Neural progenitor cell (in vitro differentiated cells): ENCODE measurements around the gene ITM2B. TPM values are rescaled to one million over a fixed set of nuclear protein-coding genes. Genes with fewer than 3 reads are reported as not detected.
"Not testable (repeated sequence)": the region's sequence is repeated elsewhere in the genome, so short reads cannot be mapped to it uniquely, and the experiment has no call there.

Experiments used
- DNase-seq: peaks from one replicate; pipeline ENCODE4 v3.0.0-alpha.2; 2016; ENCODE audit warnings: low spot score
- H2AFZ ChIP-seq: fragments of 200-600 bp; sonication (generic); replicated peaks from 2 replicates; pipeline ENCODE4 v1.6.1; 2016; ENCODE audit warnings: antibody characterized with exemption
- H3F3A ChIP-seq: fragments of 200-600 bp; sonication (generic); 2 replicates; pipeline ENCODE4 v1.6.1; 2016; ENCODE audit warnings: antibody characterized with exemption, low read depth
- H3K27ac ChIP-seq: fragments of 200-600 bp; sonication (generic); 2 replicates; pipeline ENCODE4 v1.5.1; 2016; ENCODE audit warnings: mild to moderate bottlenecking
- H3K27me3 ChIP-seq: fragments of 200-600 bp; sonication (generic); 2 replicates; pipeline ENCODE4 v1.6.1; 2016; ENCODE audit warnings: mild to moderate bottlenecking, moderate library complexity
- H3K36me3 ChIP-seq: fragments of 200-600 bp; sonication (generic); 2 replicates; pipeline ENCODE4 v1.5.1; 2016
- H3K4me1 ChIP-seq: fragments of 200-600 bp; sonication (generic); 2 replicates; pipeline ENCODE4 v1.6.1; 2016; ENCODE audit warnings: mixed run types
- H3K4me2 ChIP-seq: fragments of 200-600 bp; sonication (generic); 2 replicates; pipeline ENCODE4 v1.6.1; 2016
- H3K4me3 ChIP-seq: fragments of 200-600 bp; sonication (generic); 2 replicates; pipeline ENCODE4 v1.5.1; 2016
- H3K79me2 ChIP-seq: fragments of 200-600 bp; sonication (generic); 2 replicates; pipeline ENCODE4 v1.6.1; 2016; ENCODE audit warnings: low read depth
- H3K9ac ChIP-seq: fragments of 200-600 bp; sonication (generic); 2 replicates; pipeline ENCODE4 v1.6.1; 2016
- H3K9me3 ChIP-seq: fragments of 200-600 bp; sonication (generic); 2 replicates; pipeline ENCODE4 v1.5.1; 2016; ENCODE audit warnings: low read depth
- H4K20me1 ChIP-seq: fragments of 200-600 bp; sonication (generic); 2 replicates; pipeline ENCODE4 v1.6.1; 2016; ENCODE audit warnings: low read depth
- H3K27ac Mint-ChIP-seq: 3 replicates; pipeline ENCODE4 v1.8.0; 2021; ENCODE audit warnings: mixed read lengths
- H3K27me3 Mint-ChIP-seq: 2 replicates; pipeline ENCODE4 v1.8.0; 2022; ENCODE audit warnings: low read depth, mild to moderate bottlenecking, inconsistent platforms, moderate library complexity, mixed read lengths; ENCODE audit not compliant: insufficient read depth
- H3K36me3 Mint-ChIP-seq: 3 replicates; pipeline ENCODE4 v1.8.0; 2021; ENCODE audit warnings: mixed read lengths
- H3K4me1 Mint-ChIP-seq: 3 replicates; pipeline ENCODE4 v1.8.0; 2021; ENCODE audit warnings: mixed read lengths
- H3K4me3 Mint-ChIP-seq: 3 replicates; pipeline ENCODE4 v1.8.0; 2021; ENCODE audit warnings: mild to moderate bottlenecking, moderate library complexity, mixed read lengths
- H3K9me3 Mint-ChIP-seq: 3 replicates; pipeline ENCODE4 v1.8.0; 2020; ENCODE audit warnings: mixed read lengths
- EZH2 ChIP-seq: fragments of 200-600 bp; sonication (generic); IDR thresholded peaks from 2 replicates; pipeline ENCODE4 v1.6.1; 2017; ENCODE audit warnings: antibody characterized with exemption, mild to moderate bottlenecking, moderate library complexity
- EZH2phosphoT487 ChIP-seq: fragments of 200-600 bp; sonication (generic); IDR thresholded peaks from 2 replicates; pipeline ENCODE4 v1.6.1; 2017; ENCODE audit warnings: antibody characterized with exemption
- total RNA-seq: library from RNA; depleted of rRNA; stranded (reverse); fragments of >200 nt; gene quantifications from 2 replicates; pipeline ENCODE4 v1.2.3, GENCODE V29; 2015; ENCODE audit warnings: low replicate concordance
- TF ChIP-seq, protein P1 (sequence below): fragments of 200-600 bp; sonication (generic); IDR thresholded peaks from 2 replicates; pipeline ENCODE4 v1.5.1; 2017; ENCODE audit warnings: antibody characterized with exemption, mild to moderate bottlenecking

ITM2B gene
- total RNA-seq, 1 donor from 2014 or later = 172 TPM

DNA sequence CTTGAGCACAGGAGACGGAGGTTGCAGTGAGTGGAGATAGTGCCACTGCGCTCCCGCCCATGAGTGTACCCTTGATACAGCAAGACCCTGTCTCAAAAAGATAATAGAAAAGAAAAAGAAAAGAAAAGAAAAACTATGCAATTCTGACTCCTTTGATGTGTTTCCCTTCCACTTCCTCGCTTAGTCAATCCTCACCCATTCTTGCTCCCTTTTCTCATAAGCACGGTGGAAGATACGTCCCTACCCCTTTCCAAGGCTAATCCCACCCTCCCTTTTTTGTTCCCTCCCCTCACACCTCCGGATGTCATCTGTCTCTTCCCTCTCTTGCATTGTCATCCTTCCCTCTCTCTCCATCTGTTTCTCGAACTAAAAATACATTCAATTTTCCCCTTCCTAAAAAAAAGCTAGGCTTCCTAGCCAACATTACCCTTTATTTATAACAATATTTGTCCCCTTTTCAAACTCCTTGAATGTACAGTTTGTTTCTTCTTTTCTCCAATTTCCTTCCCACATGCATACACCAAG is 40.5 kb upstream of the ITM2B start:
- H3K27ac Mint-ChIP-seq = no peak overlapping the region
- H3K4me2 ChIP-seq = no peak overlapping the region
- H2AFZ ChIP-seq = no peak overlapping the region
- H3F3A ChIP-seq = no peaks in the 10 kb centered on the region
- H3K27me3 Mint-ChIP-seq = peaks cover 2% of the 10 kb centered on the region
- H3K27ac ChIP-seq = no peak overlapping the region
- TF ChIP-seq EZH2phosphoT487 (no peak), EZH2 (no peak)
- TF ChIP-seq, protein P1, sequence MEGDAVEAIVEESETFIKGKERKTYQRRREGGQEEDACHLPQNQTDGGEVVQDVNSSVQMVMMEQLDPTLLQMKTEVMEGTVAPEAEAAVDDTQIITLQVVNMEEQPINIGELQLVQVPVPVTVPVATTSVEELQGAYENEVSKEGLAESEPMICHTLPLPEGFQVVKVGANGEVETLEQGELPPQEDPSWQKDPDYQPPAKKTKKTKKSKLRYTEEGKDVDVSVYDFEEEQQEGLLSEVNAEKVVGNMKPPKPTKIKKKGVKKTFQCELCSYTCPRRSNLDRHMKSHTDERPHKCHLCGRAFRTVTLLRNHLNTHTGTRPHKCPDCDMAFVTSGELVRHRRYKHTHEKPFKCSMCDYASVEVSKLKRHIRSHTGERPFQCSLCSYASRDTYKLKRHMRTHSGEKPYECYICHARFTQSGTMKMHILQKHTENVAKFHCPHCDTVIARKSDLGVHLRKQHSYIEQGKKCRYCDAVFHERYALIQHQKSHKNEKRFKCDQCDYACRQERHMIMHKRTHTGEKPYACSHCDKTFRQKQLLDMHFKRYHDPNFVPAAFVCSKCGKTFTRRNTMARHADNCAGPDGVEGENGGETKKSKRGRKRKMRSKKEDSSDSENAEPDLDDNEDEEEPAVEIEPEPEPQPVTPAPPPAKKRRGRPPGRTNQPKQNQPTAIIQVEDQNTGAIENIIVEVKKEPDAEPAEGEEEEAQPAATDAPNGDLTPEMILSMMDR = no peak
- no peaks in the 10 kb centered on the region for H3K27me3 ChIP-seq
- H3K36me3 ChIP-seq = no peaks in the 10 kb centered on the region
- H3K4me1 ChIP-seq = no peaks in the 10 kb centered on the region
- no peak overlapping the region for H3K9ac ChIP-seq
- H4K20me1 ChIP-seq = no peaks in the 10 kb centered on the region
- H3K4me3 ChIP-seq = no peak overlapping the region
- no peaks in the 10 kb centered on the region for H3K79me2 ChIP-seq
- no peaks in the 10 kb centered on the region for H3K9me3 ChIP-seq
- no peak overlapping the region for H3K4me3 Mint-ChIP-seq
- no peaks in the 10 kb centered on the region for H3K36me3 Mint-ChIP-seq
- DNase-seq = no peak
- H3K9me3 Mint-ChIP-seq = no peaks in the 10 kb centered on the region
- no peaks in the 10 kb centered on the region for H3K4me1 Mint-ChIP-seq

DNA sequence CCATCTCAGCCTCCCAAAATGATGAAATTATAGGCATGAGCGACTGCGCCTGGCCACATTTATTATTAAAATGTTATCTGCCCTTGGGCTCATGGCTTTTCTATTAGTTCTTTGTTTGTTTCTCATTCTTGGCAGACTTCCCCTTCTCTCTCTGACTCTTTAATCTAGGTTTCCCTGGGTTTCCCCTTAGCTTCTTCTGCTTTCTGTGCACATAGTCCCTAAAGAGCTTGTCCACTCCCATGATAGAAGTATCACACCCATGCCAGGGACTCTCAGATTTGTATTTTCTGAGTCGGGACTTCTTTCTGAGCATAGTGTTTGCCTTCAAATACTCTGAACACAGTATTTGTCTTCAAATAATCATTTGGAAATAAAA is 38.6 kb upstream of the ITM2B start:
- H3K9me3 ChIP-seq = no peaks in the 10 kb centered on the region
- no peaks in the 10 kb centered on the region for H3K36me3 ChIP-seq
- no peak for DNase-seq
- Mint-ChIP-seq H3K27ac (no peak overlapping the region), H3K9me3 (no peaks in the 10 kb centered on the region), H3K4me1 (no peaks in the 10 kb centered on the region), H3K4me3 (no peak overlapping the region), H3K27me3 (peaks cover 2% of the 10 kb centered on the region), H3K36me3 (no peaks in the 10 kb centered on the region)
- no peak for TF ChIP-seq EZH2phosphoT487
- no peak for TF ChIP-seq EZH2
- TF ChIP-seq, protein P1 = no peak
- H2AFZ ChIP-seq = no peak overlapping the region
- no peaks in the 10 kb centered on the region for H3F3A ChIP-seq
- no peak overlapping the region for H3K9ac ChIP-seq
- no peak overlapping the region for H3K27ac ChIP-seq
- H4K20me1 ChIP-seq = no peaks in the 10 kb centered on the region
- no peaks in the 10 kb centered on the region for H3K4me1 ChIP-seq
- no peak overlapping the region for H3K4me3 ChIP-seq
- no peaks in the 10 kb centered on the region for H3K79me2 ChIP-seq
- H3K4me2 ChIP-seq = no peak overlapping the region
- H3K27me3 ChIP-seq = no peaks in the 10 kb centered on the region

DNA sequence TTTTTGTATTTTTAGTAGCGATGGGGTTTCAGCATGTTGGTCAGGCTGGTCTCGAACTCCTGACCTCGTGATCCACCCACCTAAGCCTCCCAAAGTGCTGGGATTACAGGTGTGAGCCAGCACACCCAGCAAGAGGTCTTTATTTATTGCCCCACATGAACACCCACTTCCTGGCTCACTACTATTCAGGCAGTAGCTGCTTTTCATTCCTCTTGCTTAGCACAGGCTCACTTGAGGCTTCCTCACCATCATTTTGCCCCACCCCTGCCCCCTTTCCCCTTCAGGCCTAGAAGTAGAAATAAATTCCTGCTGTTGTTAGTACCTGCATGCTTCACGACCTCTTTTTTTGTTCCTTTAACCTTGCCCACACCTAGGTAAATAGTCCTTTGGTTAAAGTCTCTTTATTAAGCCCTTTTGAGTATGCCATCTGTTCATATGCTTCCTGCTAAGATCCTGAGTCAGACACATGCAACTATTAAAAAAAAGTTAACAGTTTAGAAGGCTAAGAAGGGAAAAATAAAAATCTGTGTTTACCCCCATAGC is 33.5 kb upstream of the ITM2B start:
- no peak for DNase-seq
- Histone ChIP-seq H3K4me2 (no peak overlapping the region), H3F3A (no peaks in the 10 kb centered on the region), H3K4me1 (no peaks in the 10 kb centered on the region), H3K36me3 (no peaks in the 10 kb centered on the region), H3K79me2 (no peaks in the 10 kb centered on the region), H3K4me3 (no peak overlapping the region), H4K20me1 (no peaks in the 10 kb centered on the region), H3K9me3 (no peaks in the 10 kb centered on the region), H3K9ac (no peak overlapping the region), H2AFZ (no peak overlapping the region), H3K27ac (no peak overlapping the region), H3K27me3 (no peaks in the 10 kb centered on the region)
- Mint-ChIP-seq H3K4me1 (no peaks in the 10 kb centered on the region), H3K4me3 (no peak overlapping the region), H3K9me3 (peaks cover 6% of the 10 kb centered on the region), H3K27me3 (no peaks in the 10 kb centered on the region), H3K36me3 (no peaks in the 10 kb centered on the region), H3K27ac (no peak overlapping the region)
- TF ChIP-seq EZH2phosphoT487 (no peak), EZH2 (no peak)

DNA sequence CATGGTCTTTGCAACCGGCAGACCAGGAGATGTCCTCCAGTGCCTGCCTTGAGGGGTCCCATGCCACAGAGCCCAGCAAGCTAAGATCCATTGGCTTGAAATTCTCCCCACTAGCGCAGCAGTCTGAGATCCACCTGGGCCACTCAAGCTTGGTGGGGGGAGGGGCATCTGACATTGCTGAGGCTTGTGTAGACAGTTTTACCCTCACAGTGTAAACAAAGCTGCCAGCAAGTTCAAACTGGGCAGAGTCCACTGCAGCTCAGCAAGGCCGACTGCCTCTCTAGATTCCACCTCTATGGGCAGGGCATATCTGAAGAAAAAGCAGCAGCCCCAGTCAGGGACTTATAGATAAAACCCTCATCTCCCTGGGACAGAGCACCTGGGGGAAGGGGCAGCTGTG is 32.0 kb upstream of the ITM2B start:
- Histone ChIP-seq H4K20me1 (no peaks in the 10 kb centered on the region), H3K27me3 (no peaks in the 10 kb centered on the region), H2AFZ (no peak overlapping the region), H3K79me2 (no peaks in the 10 kb centered on the region), H3K4me2 (no peak overlapping the region), H3K9ac (no peak overlapping the region), H3K9me3 (no peaks in the 10 kb centered on the region), H3K4me1 (no peaks in the 10 kb centered on the region), H3K36me3 (no peaks in the 10 kb centered on the region), H3F3A (no peaks in the 10 kb centered on the region), H3K27ac (no peak overlapping the region), H3K4me3 (no peak overlapping the region)
- no peaks in the 10 kb centered on the region for H3K4me1 Mint-ChIP-seq
- peaks cover 11% of the 10 kb centered on the region for H3K9me3 Mint-ChIP-seq
- H3K27me3 Mint-ChIP-seq = peaks cover 1% of the 10 kb centered on the region
- no peak overlapping the region for H3K27ac Mint-ChIP-seq
- H3K36me3 Mint-ChIP-seq = no peaks in the 10 kb centered on the region
- no peak for TF ChIP-seq EZH2
- TF ChIP-seq, protein P1 = no peak
- no peak for TF ChIP-seq EZH2phosphoT487
- H3K4me3 Mint-ChIP-seq = no peak overlapping the region
- no peak for DNase-seq

DNA sequence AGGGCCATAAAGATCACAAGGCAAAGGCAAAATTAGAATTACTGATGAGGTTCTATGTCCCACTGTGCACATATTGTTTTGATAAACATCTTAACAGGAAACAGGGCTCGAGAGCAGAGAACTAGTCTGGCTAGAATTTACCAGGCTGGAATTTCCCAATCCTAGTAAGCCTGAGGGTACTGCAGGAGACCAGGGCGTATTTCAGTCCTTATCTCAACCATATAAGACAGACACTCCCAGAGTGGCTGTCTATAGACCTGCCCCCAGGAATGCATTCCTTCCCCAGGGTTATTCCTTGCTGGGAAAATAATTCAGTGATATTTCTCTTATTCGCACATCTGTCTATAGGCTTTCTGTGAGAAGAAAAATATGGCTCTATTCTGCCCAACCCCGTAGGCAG is 25.8 kb upstream of the ITM2B start:
- H3K4me2 ChIP-seq, H3K4me3 Mint-ChIP-seq, H3K9ac ChIP-seq, H3K79me2 ChIP-seq, H3K4me3 ChIP-seq, DNase-seq, H4K20me1 ChIP-seq, H3K36me3 Mint-ChIP-seq, H3K27me3 ChIP-seq, H3K27me3 Mint-ChIP-seq, H3K36me3 ChIP-seq, H3K4me1 ChIP-seq, H3K9me3 ChIP-seq, H3K27ac Mint-ChIP-seq, H2AFZ ChIP-seq, H3K4me1 Mint-ChIP-seq, H3K27ac ChIP-seq, H3F3A ChIP-seq: not testable (repeated sequence)
- H3K9me3 Mint-ChIP-seq = peaks cover 17% of the 10 kb centered on the region
